OCI-LY7 (cell line): ENCODE data around the gene ZFYVE28. TPM values are rescaled to one million over a fixed set of nuclear protein-coding genes. Genes with fewer than 3 reads are reported as not detected.

Source experiments
- BruUV-seq: library from RNA; stranded (reverse); fragments of 400-500 nt; replicated peaks from 2 replicates; lab custom pipeline; 2021; lab: Mats Ljungman, UMichigan
- CTCF ChIA-PET: fragments of 300-600 bp; sonication (Branson Sonifier 250); formaldehyde crosslinking; loops from one replicate; lab custom pipeline; 2022; ENCODE audit warnings: antibody characterized with exemption; ENCODE audit not compliant: unreplicated experiment; lab: Charles Lee
- POLR2A ChIA-PET: fragments of 300-600 bp; sonication (Branson Sonifier 250); formaldehyde crosslinking; loops from one replicate; lab custom pipeline; 2022; ENCODE audit warnings: antibody characterized with exemption; lab: Charles Lee
- DNase-seq: peaks from one replicate; pipeline ENCODE4 v3.0.0-alpha.2; 2015; ENCODE audit warnings: low spot score
- H2AFZ ChIP-seq: fragments of 200-600 bp; sonication (generic), shearing (Covaris generic); 2 replicates; pipeline ENCODE4 v1.6.1; 2014; ENCODE audit warnings: mild to moderate bottlenecking, antibody characterized with exemption, low read length, moderate library complexity
- H3K27ac ChIP-seq: fragments of 200-600 bp; sonication (generic); 2 replicates; pipeline ENCODE4 v1.5.1; 2014; ENCODE audit warnings: mixed run types, low read depth, mild to moderate bottlenecking, moderate library complexity, low read length, inconsistent platforms; ENCODE audit not compliant: poor library complexity, severe bottlenecking
- H3K36me3 ChIP-seq: fragments of 200-600 bp; sonication (generic); 2 replicates; pipeline ENCODE4 v1.6.1; 2014; ENCODE audit warnings: mild to moderate bottlenecking, antibody characterized with exemption, low read length, moderate library complexity, mixed read lengths; ENCODE audit not compliant: insufficient read depth
- H3K4me1 ChIP-seq: fragments of 200-600 bp; sonication (generic); 2 replicates; pipeline ENCODE4 v1.5.1; 2014; ENCODE audit warnings: mild to moderate bottlenecking, low read length; ENCODE audit not compliant: insufficient read depth, poor library complexity, severe bottlenecking
- H3K4me2 ChIP-seq: fragments of 200-600 bp; sonication (generic); 2 replicates; pipeline ENCODE4 v1.6.1; 2014; ENCODE audit warnings: mild to moderate bottlenecking, low read length
- H3K4me3 ChIP-seq: fragments of 200-600 bp; sonication (generic); 2 replicates; pipeline ENCODE4 v1.5.1; 2014; ENCODE audit warnings: mild to moderate bottlenecking, low read depth, low read length; ENCODE audit not compliant: poor library complexity, severe bottlenecking
- H3K79me2 ChIP-seq: fragments of 200-600 bp; sonication (generic); 2 replicates; pipeline ENCODE4 v1.6.1; 2016; ENCODE audit warnings: low read depth, mild to moderate bottlenecking, low read length, moderate library complexity, mixed read lengths; ENCODE audit not compliant: insufficient read depth
- H3K9me2 ChIP-seq: fragments of 200-600 bp; sonication (generic); 2 replicates; pipeline ENCODE4 v1.6.1; 2016; ENCODE audit warnings: mild to moderate bottlenecking, low read length, mixed read lengths; ENCODE audit not compliant: insufficient read depth
- H3K9me3 ChIP-seq: fragments of 200-600 bp; sonication (generic); 2 replicates; pipeline ENCODE4 v1.6.1; 2014; ENCODE audit warnings: mild to moderate bottlenecking, mixed run types, low read length, mixed read lengths
- H4K20me1 ChIP-seq: fragments of 200-600 bp; sonication (generic); 2 replicates; pipeline ENCODE4 v1.6.1; 2014; ENCODE audit warnings: mild to moderate bottlenecking, antibody characterized with exemption, low read length, moderate library complexity, mixed read lengths; ENCODE audit not compliant: insufficient read depth
- CTCF ChIP-seq: fragments of 200-600 bp; sonication (generic); conservative IDR thresholded peaks from 2 replicates; pipeline ENCODE4 v1.5.1; 2014; ENCODE audit warnings: mild to moderate bottlenecking, antibody characterized with exemption, low read length, moderate library complexity, mixed read lengths
- EZH2phosphoT487 ChIP-seq: fragments of 200-600 bp; sonication (generic); IDR thresholded peaks from 2 replicates; pipeline ENCODE4 v1.6.1; 2018; ENCODE audit warnings: low read depth, borderline replicate concordance, mild to moderate bottlenecking, mixed run types, antibody characterized with exemption, low read length, moderate library complexity, mixed read lengths
- intact Hi-C: fragments of 100-400 bp; cut with micrococcal nuclease; formaldehyde crosslinking; loops from one replicate; pipeline ENCODE4 v1.10.0; 2022; ENCODE audit not compliant: unreplicated experiment
- total RNA-seq, 2 experiments: library from RNA; depleted of rRNA in 1 of 2; stranded (reverse); fragments of >200 nt in 1 of 2; shearing (Covaris generic) in 1 of 2; gene quantifications; 2 replicates each; pipeline ENCODE4 v1.2.3, GENCODE V29; 2014 to 2022

ZFYVE28 gene
- total RNA-seq, 2 experiments from 2014 or later = 0.32 TPM; not detected in 1

- Histone ChIP-seq H3K4me1 (peaks cover 15% of the 10 kb centered on the region), H3K9me3 (no peaks in the 10 kb centered on the region), H4K20me1 (no peaks in the 10 kb centered on the region), H2AFZ (no peak overlapping the region), H3K79me2 (no peaks in the 10 kb centered on the region), H3K4me2 (no peak overlapping the region), H3K9me2 (no peaks in the 10 kb centered on the region), H3K27ac (no peak overlapping the region), H3K4me3 (no peak overlapping the region), H3K36me3 (no peaks in the 10 kb centered on the region)
- intact Hi-C loops = no loop called here
- no peak for DNase-seq
- TF ChIP-seq CTCF (no peak), EZH2phosphoT487 (no peak)
- ChIA-PET POLR2A (interaction anchor here (0.6 kb wide), 1 partner anchor 10 kb away, joined by 6 read pairs; no protein-coding TSS in a partner anchor), CTCF (no interaction called here)
- no TSS peak for BruUV-seq
Measured at GRCh38 chr4:2408976-2409375, 9.5 kb downstream of the ZFYVE28 start.

DNA sequence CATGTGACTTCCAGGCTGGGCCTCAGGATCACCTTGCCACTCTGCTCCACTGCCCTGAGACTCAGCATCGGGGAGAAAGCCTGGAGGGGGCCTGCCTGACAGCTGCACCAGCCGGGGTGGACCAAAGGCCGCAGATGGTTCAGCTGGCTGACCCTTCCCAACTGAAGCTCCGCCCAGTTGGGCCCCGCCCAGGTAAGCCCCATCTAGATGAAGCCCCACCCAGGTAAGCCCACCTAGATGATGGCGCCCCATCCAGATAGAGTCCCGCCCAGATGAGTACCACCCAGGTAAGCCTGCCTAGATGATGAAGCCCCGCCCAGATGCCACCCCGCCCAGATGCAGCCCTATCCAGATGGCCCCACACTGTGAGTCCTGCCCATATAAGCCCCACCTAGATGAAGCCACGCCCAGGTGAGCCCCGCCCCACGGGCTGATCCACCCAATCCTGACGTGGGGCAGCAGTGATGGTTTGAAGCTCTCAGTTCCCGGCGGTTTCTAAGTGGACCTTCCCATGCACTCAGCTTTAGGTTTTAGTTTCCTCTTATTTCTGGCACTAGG, 10.0 kb downstream of the ZFYVE28 start:
- no peaks in the 10 kb centered on the region for H3K9me2 ChIP-seq
- H3K27ac ChIP-seq = no peak overlapping the region
- intact Hi-C loops = no loop called here
- POLR2A ChIA-PET = no interaction called here
- H4K20me1 ChIP-seq = no peaks in the 10 kb centered on the region
- H3K36me3 ChIP-seq = no peaks in the 10 kb centered on the region
- no peak overlapping the region for H2AFZ ChIP-seq
- H3K79me2 ChIP-seq = no peaks in the 10 kb centered on the region
- TF ChIP-seq EZH2phosphoT487 (no peak), CTCF (no peak)
- peak; percentile 47 for DNase-seq
- H3K4me2 ChIP-seq = no peak overlapping the region
- H3K9me3 ChIP-seq = no peaks in the 10 kb centered on the region
- H3K4me3 ChIP-seq = no peak overlapping the region
- peaks cover 12% of the 10 kb centered on the region for H3K4me1 ChIP-seq
- CTCF ChIA-PET = no interaction called here
- BruUV-seq = no TSS peak

DNA sequence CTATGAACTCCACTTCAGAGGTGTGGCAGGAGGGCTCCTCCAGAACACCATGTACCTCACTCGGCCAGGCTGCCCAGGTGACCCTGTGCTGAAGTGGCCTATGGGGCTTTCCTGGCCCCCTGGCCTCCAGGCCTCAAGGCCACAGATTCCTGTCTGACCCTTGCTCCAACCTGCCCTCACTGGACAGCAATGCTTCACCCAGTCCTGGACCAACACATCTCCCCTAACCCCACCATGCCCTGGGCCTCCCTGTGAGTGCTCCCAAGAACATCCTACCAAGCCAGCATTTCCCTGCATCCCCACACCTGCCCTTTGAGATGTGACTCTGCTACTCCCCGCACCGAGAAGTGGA, 10.5 kb downstream of the ZFYVE28 start:
- Histone ChIP-seq H3K4me1 (peaks cover 7% of the 10 kb centered on the region), H3K79me2 (no peaks in the 10 kb centered on the region), H3K9me2 (no peaks in the 10 kb centered on the region), H3K4me2 (no peak overlapping the region), H3K27ac (no peak overlapping the region), H3K9me3 (no peaks in the 10 kb centered on the region), H3K36me3 (no peaks in the 10 kb centered on the region), H4K20me1 (no peaks in the 10 kb centered on the region), H2AFZ (no peak overlapping the region), H3K4me3 (no peak overlapping the region)
- POLR2A ChIA-PET = no interaction called here
- CTCF ChIA-PET = no interaction called here
- TF ChIP-seq EZH2phosphoT487 = no peak
- TF ChIP-seq CTCF = no peak
- DNase-seq = no peak
- BruUV-seq = no TSS peak
- intact Hi-C loops = no loop called here
